GM21526 (cell line): Measurements from ENCODE around the gene STPG4.
"Not testable (repeated sequence)": the region's sequence is repeated elsewhere in the genome, so short reads cannot be mapped to it uniquely, and the experiment has no call there.

Experiments used
- ATAC-seq: cut with Tn5 transposase; IDR thresholded peaks from one replicate; pipeline ENCODE4 v1.9.1; 2021; ENCODE audit warnings: moderate library complexity; ENCODE audit not compliant: unreplicated experiment, low FRiP score

STPG4 gene

DNA sequence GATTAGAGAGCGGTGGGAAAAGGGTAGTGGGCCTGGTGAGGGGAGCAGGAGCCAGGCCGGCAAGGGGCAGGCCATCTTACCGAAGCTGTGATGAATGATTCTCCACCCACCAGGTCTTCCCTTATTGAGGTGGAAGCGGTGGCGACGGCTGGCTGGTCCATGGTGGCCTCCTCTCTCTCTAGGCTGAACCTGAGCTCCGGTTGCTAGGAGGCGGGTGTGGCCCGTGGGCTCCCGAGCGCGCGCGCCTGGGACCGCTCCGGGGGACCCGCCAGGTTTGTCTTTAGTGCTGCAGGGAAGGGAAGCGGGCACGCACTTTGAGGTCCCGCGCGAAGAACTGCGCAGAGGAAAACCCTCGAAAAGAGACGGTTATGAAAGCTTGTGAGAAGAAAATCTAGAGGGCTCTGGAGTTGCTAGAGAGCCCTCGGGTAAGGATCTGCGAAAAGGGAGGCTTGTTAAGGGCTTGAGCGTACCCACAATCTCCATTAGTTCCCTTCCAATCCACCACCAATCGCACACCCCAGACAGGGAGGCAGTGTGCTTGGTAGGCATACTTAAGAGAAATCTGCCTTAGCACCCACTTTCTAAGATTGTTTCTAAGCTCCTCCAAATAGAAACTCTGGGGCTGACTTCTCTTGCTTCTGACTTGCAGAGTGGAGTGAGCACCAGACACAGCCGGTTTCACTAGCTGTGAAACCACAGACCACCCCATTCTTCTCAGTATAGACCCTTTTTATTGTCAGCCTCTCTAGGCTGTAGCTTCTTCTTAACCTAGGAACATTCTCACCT lies at the start of gene STPG4:
STPG4 (minus strand) TSS at position 218 of the 786 bp plus-strand sequence; CDS start at position 161, 57 bp downstream.
- ATAC-seq = no peak

DNA sequence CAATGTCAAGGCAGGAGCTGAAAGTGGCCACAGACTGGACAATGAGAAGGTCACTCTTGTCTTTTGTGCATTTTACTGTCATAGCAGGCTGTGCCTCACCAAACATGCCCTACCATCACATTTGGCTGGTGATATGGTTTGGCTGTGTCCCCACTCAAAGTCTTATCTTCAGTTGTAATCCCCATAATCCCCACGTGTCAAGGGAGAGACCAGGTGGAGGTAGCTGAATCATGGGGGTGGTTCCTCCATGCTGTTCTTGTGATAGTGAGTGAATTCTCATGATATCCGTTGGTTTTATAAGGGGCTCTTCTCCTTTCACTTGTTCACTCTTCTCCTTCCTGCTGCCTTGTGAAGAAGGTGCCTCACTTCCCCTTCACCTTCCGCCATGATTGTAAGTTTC lies 49.6 kb upstream of the STPG4 start:
- ATAC-seq = no peak

DNA sequence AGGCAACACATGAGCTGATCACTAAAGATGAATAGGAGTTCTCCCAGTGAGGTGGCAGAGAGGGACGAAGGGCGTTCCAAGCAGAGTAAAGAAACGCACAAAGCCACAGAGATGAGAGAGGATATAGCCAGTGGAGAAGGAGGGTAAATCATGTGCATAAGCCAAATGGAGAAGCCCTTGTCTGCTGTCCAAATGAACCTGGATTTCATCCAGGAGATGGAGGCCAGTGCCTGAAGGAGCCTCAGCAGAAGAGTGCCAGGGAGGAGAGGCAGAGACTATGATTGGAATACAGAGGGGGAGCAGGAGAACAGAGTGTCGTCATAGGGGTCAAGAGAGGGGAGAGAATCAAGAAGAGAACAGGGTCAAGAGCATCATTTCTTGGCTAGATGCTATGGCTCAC lies 48.9 kb upstream of the STPG4 start:
- ATAC-seq = no peak

DNA sequence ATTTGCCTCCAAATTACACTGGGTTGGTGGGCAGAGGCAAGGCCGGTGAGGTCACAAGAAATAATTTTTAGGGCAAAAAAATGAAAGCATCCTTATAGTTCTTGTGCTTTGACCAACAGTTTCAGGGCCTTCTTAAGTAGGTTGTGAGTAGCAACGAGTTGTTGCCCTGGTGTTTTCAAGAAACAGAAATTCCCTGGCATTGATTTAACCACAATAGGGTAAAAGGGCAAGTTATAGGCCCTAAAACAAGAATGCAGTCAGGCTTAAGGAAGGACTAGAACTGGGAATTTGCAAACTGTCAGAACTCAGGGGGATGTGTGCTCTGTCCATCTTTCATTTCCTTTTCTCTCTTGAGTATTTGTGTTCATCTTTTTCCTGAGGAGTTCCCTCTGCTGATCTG lies 46.1 kb upstream of the STPG4 start:
- no peak for ATAC-seq

- no peak for ATAC-seq
Measured at GRCh38 chr2:47198985-47199451, 43.9 kb upstream of the STPG4 start.

DNA sequence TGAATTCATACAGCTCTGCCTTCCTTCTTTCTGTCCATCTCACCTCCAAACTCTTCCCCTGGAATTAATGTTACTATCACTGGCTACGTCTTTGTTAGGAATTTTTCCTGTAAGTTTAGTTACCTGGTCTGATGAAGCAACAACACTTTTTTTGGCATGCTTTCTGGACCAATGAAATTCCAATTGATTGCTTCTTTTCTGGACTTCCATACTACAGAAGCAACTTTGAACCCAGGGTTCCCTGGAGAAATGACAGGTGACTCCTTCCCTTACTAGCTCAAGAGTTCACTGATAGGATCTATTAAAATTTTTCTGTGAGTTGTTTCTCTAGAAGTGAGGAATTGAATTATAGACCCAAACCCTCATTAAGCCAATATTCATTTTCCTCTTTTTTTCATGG lies 41.4 kb upstream of the STPG4 start:
- ATAC-seq = no peak

- no peak for ATAC-seq
Measured at GRCh38 chr2:47196046-47196445, 40.9 kb upstream of the STPG4 start.

DNA sequence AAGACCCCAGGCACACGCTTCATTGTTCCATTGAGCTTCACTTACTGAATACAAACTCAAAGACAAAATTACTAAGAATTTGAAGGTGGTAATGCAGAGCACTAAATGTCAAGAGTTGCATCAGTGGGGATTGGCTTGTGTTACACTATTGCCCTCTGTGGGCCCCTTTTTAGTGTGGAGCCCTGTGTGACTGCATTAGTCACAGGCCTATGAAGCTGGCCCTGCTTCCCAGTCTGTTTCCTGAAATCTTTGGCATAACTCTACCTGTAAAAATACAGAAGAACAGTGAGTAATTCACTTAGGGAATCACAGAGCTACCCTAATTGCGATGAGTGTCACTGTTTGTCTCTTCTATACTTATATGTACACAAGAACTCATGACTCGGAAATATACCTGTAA lies 40.0 kb upstream of the STPG4 start:
- no peak for ATAC-seq

GRCh38 chr2:47194410-47194809 lies 39.3 kb upstream of the STPG4 start:
- ATAC-seq = no peak

DNA sequence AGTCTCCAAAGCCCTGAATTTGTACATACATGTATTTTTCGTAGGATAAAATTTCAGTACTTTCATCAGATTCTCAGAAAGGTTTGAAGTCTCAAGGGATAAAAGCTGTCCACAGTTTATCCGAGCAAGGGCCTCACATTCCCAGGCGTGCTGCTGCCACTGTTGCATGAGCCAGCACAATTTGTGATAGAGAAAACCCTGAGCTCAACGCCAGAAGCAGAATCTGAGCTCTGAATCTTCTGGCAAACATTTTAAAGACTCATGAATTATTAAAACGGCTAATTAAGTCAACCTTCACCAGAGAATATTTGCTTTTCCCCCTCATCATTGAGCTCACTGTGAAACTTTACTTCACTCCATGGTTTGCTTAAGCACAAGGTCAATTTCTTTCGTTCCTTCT lies 38.5 kb upstream of the STPG4 start:
- no peak for ATAC-seq

GRCh38 chr2:47190188-47190881 lies 35.2 kb upstream of the STPG4 start:
- ATAC-seq = no peak

DNA sequence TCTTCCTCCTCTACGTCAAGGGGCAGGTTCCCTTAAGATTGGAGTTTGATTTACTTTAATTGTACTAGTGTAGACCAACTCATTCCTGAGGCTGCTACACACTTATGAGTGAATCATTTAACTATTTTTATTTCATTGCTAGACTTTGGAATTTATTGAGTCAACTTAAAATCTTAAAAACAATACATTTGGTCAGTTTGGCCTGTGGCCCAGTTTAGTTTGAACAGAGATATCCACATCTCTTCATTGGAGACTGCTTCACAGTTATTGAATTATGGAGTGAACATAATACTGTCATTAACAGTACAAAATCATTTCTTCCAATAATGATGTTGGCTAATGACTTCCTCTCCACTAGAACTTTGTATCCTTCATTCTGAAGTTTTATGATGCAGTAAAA lies 34.5 kb upstream of the STPG4 start:
- no peak for ATAC-seq

DNA sequence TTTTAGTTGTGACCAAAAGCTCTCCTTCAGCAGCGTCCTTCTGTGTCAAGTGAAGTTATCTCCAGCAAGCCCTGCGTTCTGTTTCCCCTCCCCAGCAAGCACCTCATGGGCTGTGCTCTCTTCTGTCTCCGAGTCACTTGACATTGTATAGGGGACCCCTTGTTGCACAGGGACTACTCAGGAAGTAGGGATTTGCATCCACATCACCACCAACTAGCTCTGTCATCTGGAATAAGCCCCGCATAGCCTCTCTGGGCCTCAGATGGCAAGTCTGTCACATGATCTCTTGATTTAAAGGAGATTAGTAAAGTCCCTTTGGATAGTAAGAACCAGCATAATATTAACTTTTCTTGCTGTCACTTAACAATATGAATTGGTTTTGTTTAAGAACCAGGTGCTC lies 32.0 kb upstream of the STPG4 start:
- ATAC-seq = no peak

DNA sequence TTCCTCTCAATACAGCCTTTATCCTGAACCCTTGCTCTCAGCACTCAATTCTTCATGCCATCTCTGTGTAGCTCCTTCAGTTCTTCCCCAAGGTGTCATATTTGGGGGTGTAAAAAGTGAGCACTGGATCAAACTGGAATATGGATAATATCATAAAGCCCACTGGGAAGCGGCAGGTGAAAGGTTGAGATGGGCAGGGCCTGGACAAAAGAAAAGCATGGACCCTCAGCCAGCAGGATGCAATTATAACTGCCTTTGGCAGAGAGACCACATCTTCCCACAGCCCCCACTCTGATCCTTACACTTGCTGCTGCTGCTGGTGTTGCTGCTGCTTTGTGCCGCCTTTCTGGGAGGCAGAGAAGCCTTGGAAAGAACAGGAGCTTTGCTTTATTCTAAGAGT lies 31.2 kb upstream of the STPG4 start:
- no peak for ATAC-seq

GRCh38 chr2:47185098-47185497 lies 30.0 kb upstream of the STPG4 start:
- ATAC-seq = not testable (repeated sequence)

DNA sequence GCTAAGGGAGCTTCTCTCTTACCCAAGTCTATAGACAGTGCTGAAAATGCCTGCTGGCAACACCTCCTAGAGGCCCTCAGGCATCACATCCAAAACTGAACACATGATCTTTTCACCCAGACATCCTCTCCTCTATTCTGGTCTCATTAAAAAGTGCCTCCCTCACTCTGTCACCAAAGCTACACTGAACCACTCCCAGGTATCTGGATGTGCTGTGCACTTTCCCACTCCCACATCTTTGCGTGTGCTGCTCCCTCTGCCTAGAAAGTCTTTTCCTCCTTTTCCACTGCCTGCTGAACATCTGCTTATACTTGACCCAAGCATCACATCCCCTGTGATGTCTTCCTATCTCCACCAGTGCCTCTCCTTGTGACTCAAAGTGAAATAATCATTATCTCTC lies 26.1 kb upstream of the STPG4 start:
- no peak for ATAC-seq

GRCh38 chr2:47180531-47180930 lies 25.4 kb upstream of the STPG4 start:
- no peak for ATAC-seq

GRCh38 chr2:47179388-47179787 lies 24.3 kb upstream of the STPG4 start:
- ATAC-seq = no peak

DNA sequence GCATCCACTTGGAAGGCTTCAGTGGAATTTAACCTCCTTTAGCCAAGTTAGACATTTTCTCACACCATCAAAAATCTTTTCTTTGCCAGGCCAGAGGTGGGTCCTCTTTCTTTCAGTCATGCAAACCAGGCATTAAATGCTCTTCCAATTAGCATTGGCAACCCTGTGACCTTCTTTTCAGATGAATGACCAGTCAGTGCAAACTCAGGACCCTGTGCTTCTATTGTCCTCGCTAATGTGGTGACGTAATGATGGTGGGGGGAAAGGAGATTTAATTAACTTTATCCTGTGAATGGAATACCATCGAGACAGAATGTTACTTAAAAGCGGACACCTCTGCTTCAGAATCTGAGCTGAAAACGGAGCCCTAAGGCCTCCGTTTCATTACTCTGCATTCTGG lies 23.2 kb upstream of the STPG4 start:
- ATAC-seq = no peak

DNA sequence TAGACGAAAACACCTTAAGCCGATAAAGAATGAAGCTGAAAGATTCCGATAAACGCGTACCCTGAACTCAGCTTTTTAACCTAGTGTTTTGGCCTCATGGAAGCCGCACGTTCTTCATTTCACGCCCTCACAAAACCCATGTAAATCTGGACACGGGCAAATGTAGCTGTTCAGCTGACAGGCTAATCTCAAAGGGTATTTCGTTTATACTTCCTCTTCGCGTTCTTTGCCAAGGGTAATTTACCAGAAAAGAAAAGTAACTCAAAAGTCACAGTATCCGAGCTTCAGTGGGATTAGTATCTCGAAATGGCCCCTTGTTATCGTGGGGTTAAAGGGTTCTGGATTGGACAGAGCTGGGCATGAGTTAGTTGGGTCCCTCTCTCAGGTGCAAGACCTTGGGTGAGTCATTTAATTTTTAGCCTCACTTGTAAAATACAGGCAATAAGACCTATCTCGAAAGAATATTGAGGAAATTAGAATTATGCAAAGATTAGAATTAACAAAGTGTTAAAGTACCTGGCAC lies 22.0 kb upstream of the STPG4 start:
- no peak for ATAC-seq

DNA sequence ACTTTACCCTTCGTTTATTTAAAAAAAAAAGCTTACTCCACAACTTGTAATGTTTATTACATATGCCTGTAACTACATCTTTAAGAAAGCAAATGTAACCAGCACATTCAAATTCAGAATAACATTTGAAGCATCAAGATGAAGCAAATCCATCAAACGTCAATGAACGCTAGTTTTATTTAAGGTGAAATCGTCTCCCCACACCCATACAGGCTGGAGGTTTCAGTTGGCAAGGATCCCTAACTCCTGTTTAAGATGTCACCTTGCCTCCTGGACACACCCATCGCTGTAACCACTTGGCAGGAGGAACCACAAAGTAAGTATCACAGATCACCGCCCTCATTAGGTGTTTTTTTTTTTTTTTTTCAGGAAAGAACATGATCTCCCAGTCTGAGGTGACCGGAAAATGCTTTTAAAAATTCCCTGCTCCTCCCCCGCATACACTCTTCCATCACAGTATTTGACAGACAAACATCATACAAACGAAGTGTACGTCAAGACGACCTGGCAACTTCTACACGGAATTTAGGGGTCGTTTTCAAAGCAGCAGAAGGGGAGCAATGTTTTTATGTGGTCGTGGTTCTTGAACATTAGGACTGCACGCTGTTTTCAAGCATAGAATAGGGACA lies 19.7 kb upstream of the STPG4 start:
- ATAC-seq = no peak
